GM12874 (cell line): ENCODE data around the gene XDH.

Experiments used
- CTCF ChIP-seq: IDR thresholded peaks from 2 replicates; pipeline ENCODE4 v1.5.1; 2011; ENCODE audit warnings: low read depth, mild to moderate bottlenecking, control low read depth, low read length, moderate library complexity; ENCODE audit not compliant: insufficient read depth

Gene XDH

GRCh38 chr2:31332521-31332920 is 82.0 kb downstream of the XDH start:
- no peak for TF ChIP-seq CTCF

- TF ChIP-seq CTCF = no peak
These were observed 83.4 kb downstream of the XDH start for GRCh38 chr2:31331156-31331555.

- TF ChIP-seq CTCF = no peak
These were observed 85.4 kb downstream of the XDH start for GRCh38 chr2:31329081-31329625.

GRCh38 chr2:31328026-31328425 is 86.5 kb downstream of the XDH start:
- TF ChIP-seq CTCF = no peak

GRCh38 chr2:31327505-31327904 is 87.0 kb downstream of the XDH start:
- no peak for TF ChIP-seq CTCF

- no peak for TF ChIP-seq CTCF
These were observed 90.4 kb downstream of the XDH start for GRCh38 chr2:31324016-31324633.

GRCh38 chr2:31322371-31322770 is 92.2 kb downstream of the XDH start:
- no peak for TF ChIP-seq CTCF
